C4-2B (cell line): ENCODE data around the gene SLC1A2.

Experiments used
- H3K27ac ChIP-seq: fragments of 450-650 bp; 2 replicates; pipeline ENCODE4 v1.5.1; 2017
- ZFX ChIP-seq: fragments of 450-650 bp; IDR thresholded peaks from 2 replicates; pipeline ENCODE4 v1.6.1; 2017
- TF ChIP-seq, protein P1 (sequence below): fragments of 450-650 bp; conservative IDR thresholded peaks from 2 replicates; pipeline ENCODE4 v1.5.1; 2017; ENCODE audit warnings: mild to moderate bottlenecking

Gene SLC1A2

DNA sequence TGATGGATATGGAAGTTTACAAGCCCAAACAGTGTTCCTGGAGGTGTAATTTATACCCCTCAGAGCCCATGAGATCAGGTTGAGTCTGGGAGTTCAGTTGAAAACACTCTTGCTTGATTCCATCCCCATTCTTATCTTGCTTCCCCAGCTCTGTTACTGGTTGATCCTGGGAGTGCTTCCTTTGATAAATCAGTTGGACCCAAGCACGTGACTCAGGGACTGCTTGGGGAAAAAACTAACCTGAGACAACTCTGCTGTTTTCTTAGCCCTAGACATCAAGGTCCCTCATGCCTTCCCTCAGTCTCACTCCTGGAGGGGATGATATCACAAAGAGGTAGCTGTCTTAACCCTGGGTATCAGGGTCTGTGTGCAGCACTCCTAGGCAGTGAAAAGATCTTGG, 35.0 kb upstream of the SLC1A2 start:
- no peak overlapping the region for H3K27ac ChIP-seq
- TF ChIP-seq, protein P1, sequence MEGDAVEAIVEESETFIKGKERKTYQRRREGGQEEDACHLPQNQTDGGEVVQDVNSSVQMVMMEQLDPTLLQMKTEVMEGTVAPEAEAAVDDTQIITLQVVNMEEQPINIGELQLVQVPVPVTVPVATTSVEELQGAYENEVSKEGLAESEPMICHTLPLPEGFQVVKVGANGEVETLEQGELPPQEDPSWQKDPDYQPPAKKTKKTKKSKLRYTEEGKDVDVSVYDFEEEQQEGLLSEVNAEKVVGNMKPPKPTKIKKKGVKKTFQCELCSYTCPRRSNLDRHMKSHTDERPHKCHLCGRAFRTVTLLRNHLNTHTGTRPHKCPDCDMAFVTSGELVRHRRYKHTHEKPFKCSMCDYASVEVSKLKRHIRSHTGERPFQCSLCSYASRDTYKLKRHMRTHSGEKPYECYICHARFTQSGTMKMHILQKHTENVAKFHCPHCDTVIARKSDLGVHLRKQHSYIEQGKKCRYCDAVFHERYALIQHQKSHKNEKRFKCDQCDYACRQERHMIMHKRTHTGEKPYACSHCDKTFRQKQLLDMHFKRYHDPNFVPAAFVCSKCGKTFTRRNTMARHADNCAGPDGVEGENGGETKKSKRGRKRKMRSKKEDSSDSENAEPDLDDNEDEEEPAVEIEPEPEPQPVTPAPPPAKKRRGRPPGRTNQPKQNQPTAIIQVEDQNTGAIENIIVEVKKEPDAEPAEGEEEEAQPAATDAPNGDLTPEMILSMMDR, result no peak
- TF ChIP-seq ZFX, result no peak

DNA sequence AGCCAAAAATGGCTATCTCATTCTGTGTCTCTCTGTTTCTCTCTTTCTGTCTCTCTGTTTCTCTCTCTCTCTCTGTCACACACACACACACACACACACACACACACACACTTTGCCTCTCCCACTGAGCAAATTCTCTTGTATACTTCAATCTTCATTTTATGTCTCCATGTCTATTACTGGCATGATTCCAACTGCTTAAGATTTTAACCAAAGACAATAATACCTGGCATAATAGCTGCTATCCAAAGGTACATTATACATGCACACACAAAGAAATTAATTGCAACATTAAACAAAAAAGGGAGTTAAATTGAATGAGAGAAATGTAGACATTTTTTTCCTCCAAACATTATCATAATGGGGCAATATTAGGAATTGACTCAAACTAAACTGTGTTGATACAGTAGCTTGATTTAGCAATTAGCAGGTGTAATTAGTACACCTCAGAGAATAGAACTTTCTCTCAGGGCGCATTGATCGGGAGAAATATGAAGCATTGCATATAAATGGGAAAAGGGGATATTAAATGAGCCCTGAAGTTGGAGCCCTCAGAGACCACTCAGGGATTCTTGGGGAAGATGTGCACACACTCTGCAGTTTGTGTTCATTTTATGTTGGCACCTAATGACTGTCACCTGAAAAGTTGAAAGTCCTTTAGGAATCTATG, 17.4 kb upstream of the SLC1A2 start:
- H3K27ac ChIP-seq, result no peak overlapping the region
- no peak for TF ChIP-seq ZFX
- TF ChIP-seq, protein P1, result no peak

DNA sequence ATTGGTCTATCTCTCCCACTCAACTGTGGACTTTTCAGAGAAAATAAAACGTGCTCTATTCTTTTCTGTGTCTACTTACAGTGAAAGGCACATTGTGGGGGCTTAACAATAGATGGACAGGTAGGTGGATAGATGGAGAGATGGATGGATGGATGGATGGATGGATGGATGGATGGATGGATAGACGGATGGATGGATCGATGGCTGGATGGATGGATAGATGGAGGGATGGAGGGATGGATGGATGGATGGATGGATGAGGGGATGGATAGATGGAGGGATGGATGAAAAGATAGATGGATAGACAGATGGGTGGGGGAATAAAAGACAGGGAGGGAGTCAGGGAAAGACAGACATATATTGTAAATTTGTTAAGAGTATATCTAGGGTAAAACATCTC, 14.2 kb upstream of the SLC1A2 start:
- no peak overlapping the region for H3K27ac ChIP-seq
- TF ChIP-seq, protein P1, result no peak
- no peak for TF ChIP-seq ZFX

DNA sequence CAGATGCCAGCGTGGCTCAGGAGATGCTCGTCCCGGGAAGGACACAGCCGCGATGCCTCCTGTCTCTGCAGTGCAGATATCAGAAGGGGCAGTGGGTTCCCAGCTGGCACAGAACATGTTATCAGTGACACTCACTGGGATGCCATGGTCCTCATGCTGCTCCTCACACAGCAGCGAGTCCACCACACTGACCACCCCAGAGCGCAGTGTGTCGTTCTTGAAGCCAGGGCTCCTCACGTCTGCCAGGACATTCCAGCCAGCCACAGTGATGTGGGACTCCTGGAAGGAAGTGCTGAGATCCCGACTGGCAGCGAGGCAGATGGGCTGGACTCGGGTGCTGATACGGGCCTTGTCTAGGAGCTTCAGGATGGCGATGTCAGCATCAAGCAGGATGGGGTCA, 13.1 kb upstream of the SLC1A2 start:
- no peak overlapping the region for H3K27ac ChIP-seq
- TF ChIP-seq ZFX, result no peak
- TF ChIP-seq, protein P1, result no peak

DNA sequence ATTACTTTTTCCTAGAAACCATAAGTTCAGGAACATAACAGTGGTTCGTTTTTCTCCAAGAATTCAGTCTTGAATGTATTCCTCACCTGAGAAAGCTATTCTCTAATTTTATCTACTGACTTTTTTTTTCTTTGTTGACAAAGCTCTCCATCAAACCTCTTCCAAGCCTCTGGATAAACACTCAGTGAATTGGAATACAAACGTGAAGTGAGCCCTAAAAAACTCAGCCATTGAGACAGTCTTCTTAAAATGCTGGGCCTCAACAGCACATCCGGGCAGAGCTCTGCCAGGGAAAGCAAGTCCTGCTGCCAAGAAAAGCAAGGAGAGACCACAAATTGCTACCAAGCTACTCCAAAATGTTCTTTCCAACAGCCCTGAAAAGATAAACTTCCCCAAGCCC, 7.7 kb upstream of the SLC1A2 start:
- TF ChIP-seq, protein P1, result no peak
- no peak for TF ChIP-seq ZFX
- no peak overlapping the region for H3K27ac ChIP-seq

DNA sequence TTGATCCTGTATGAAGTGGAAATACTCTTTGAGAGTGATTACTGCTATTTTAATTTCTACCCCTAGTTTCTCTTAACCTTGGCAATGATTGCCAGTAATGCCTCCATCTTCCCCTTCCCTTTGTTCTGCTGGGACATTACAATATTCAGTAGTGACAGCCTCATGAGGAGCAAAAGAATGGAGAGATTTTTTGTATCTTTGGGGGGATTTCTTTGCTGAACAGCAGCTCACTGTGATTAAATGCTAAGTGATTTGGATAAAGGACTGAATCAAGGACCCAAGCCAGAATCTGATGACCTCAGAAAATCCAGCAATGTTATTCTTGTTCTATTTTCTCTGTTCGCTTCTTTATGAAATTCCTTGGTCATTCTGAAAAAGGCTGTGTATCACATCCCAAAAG, 7.0 kb upstream of the SLC1A2 start:
- H3K27ac ChIP-seq, result no peak overlapping the region

DNA sequence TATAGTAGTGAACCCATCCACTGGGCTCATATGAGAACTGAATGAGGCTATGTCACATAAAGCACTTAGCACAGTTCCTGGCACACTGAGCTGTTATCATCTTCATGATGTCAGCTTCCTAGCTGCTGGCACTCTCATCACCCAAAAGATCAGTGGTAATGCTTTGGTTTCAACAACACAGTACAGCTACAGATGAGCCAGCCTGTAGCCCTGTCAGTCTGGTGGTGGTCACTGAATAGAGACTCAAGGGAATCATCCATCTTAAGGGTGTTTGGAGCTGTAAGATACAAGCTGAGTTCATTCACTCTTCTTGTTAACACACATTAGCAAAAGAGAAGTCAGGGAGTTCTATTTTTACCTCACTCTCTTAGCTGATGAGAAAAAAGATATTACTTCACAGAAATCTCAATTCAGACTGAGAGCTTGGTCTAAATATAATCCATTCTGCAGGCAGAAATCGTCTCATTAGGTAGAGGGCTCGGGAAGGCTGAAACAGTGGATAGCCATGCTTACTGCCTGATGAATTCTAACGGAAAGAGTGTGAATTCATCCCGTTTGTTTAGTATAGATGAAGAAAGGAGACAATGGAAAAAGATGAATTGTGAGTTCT, 6.3 kb upstream of the SLC1A2 start:
- no peak overlapping the region for H3K27ac ChIP-seq
- TF ChIP-seq, protein P1, result no peak
- TF ChIP-seq ZFX, result no peak

More for the DNA sequence above, 7.0 kb upstream of the SLC1A2 start:
- TF ChIP-seq, protein P1, result no peak
- no peak for TF ChIP-seq ZFX
